Calu3 (cell line): ENCODE results near the gene LEF1. TPM values are rescaled to one million over a fixed set of nuclear protein-coding genes. Genes with fewer than 3 reads are reported as not detected.

Experiments
- BruUV-seq: library from RNA; stranded (reverse); fragments of 400-500 nt; replicated peaks from 2 replicates; lab custom pipeline; 2021; lab: Mats Ljungman, UMichigan
- CTCF ChIA-PET: fragments of 300-600 bp; sonication (Branson Sonifier 250); formaldehyde crosslinking; loops from one replicate; lab custom pipeline; 2022; ENCODE audit warnings: antibody characterized with exemption; lab: Charles Lee
- DNase-seq: peaks from one replicate; pipeline ENCODE4 v3.0.0; 2022
- H3K27ac Mint-ChIP-seq: one replicate; pipeline ENCODE4 v1.8.0; 2022; ENCODE audit warnings: mixed read lengths; ENCODE audit not compliant: unreplicated experiment
- H3K27me3 Mint-ChIP-seq: one replicate; pipeline ENCODE4 v1.8.0; 2022; ENCODE audit warnings: mixed read lengths; ENCODE audit not compliant: unreplicated experiment
- H3K36me3 Mint-ChIP-seq: one replicate; pipeline ENCODE4 v1.8.0; 2022; ENCODE audit warnings: mild to moderate bottlenecking, moderate library complexity, mixed read lengths; ENCODE audit not compliant: insufficient read depth, unreplicated experiment
- H3K4me1 Mint-ChIP-seq: one replicate; pipeline ENCODE4 v1.8.0; 2022; ENCODE audit warnings: mild to moderate bottlenecking, low read depth, mixed read lengths; ENCODE audit not compliant: unreplicated experiment
- H3K4me3 Mint-ChIP-seq: one replicate; pipeline ENCODE4 v1.8.0; 2022; ENCODE audit warnings: mild to moderate bottlenecking, low read depth, moderate library complexity, mixed read lengths; ENCODE audit not compliant: unreplicated experiment
- H3K9me3 Mint-ChIP-seq: one replicate; pipeline ENCODE4 v1.8.0; 2022; ENCODE audit warnings: low read depth, mixed read lengths; ENCODE audit not compliant: unreplicated experiment
- CTCF ChIP-seq: fragments of 200-600 bp; IDR thresholded peaks from one replicate; pipeline ENCODE4 v1.8.0; 2022; ENCODE audit warnings: antibody characterized with exemption; ENCODE audit not compliant: unreplicated experiment
- intact Hi-C: fragments of 100-400 bp; cut with micrococcal nuclease; formaldehyde crosslinking; loops from one replicate; pipeline ENCODE4 v1.10.0; 2022; ENCODE audit not compliant: unreplicated experiment
- total RNA-seq: library from RNA; stranded (reverse); gene quantifications from 2 replicates; pipeline ENCODE4 v1.2.3, GENCODE V29; 2022

The LEF1 gene
- total RNA-seq, 1 experiment from 2014 or later, result not detected

DNA sequence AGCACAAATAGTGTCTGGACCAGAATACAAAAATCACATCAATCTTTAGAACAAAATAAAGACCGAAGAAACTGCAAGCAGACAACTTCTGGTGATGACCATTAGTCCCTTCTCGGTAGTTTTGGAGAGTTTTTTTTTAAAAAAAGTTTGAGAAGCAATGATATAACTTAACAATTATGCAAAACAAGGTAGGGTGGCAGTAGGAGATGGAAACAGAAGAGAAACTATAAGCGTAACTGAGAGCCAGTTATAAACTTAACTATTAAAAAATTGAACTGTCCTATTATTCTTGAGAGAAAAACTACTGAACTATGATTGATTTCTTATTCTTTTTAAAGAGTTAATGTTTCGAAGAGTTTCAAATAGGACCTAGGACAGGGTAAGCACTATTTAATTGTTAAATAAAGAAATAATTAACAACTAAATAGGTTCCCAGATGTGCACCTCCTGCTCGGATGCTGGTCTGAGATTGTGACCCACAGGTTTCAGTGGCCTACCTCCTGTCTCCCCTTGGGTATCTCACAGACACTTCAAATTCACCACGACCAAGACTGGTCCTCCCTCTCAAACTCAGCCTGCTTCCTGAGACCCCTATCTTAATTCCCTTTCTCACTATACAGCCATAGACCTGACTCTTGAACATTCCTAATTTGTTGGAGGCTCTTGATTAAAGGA lies 81.3 kb downstream of the LEF1 start:
- CTCF ChIA-PET, result no interaction called here
- no peak for DNase-seq
- intact Hi-C loops, result no loop called here
- H3K36me3 Mint-ChIP-seq, result no peaks in the 10 kb centered on the region
- H3K27me3 Mint-ChIP-seq, result peaks cover 6% of the 10 kb centered on the region
- no peaks in the 10 kb centered on the region for H3K9me3 Mint-ChIP-seq
- no peak overlapping the region for H3K4me3 Mint-ChIP-seq
- H3K4me1 Mint-ChIP-seq, result no peaks in the 10 kb centered on the region
- H3K27ac Mint-ChIP-seq, result no peak overlapping the region
- BruUV-seq, result no TSS peak
- TF ChIP-seq CTCF, result no peak

- no peaks in the 10 kb centered on the region for H3K36me3 Mint-ChIP-seq
- DNase-seq, result no peak
- no peak overlapping the region for H3K27ac Mint-ChIP-seq
- intact Hi-C loops, result no loop called here
- no TSS peak for BruUV-seq
- peaks cover 36% of the 10 kb centered on the region for H3K27me3 Mint-ChIP-seq
- H3K4me1 Mint-ChIP-seq, result no peaks in the 10 kb centered on the region
- H3K4me3 Mint-ChIP-seq, result no peak overlapping the region
- no peak for TF ChIP-seq CTCF
- CTCF ChIA-PET, result no interaction called here
- H3K9me3 Mint-ChIP-seq, result no peaks in the 10 kb centered on the region
Observed at GRCh38 chr4:108081256-108081655, 87.5 kb downstream of the LEF1 start.

DNA sequence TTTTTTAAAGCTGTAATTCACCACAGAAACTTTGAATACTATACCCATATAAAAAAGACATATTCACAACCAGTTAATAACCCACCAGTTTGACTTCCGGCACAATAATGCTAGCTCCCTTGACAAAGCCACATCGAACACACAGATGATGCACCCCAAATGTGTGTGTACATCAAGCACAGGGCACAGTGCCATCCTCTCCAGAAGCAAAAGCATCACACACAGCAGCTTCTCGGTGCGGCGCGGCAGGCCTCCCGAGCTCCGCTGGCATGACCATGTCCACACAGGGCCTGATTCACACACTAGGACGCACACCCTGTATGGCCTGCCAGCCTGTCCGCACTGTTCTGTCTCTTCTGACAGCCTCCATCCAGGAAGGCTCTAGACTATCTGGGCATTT lies 88.0 kb downstream of the LEF1 start:
- Mint-ChIP-seq H3K9me3 (no peaks in the 10 kb centered on the region), H3K4me3 (no peak overlapping the region), H3K4me1 (no peaks in the 10 kb centered on the region), H3K27ac (no peak overlapping the region), H3K27me3 (peaks cover 36% of the 10 kb centered on the region), H3K36me3 (no peaks in the 10 kb centered on the region)
- TF ChIP-seq CTCF, result no peak
- intact Hi-C loops, result no loop called here
- CTCF ChIA-PET, result interaction anchor here (0.6 kb wide), 1 partner anchor 1394 kb away, joined by 5 read pairs; no protein-coding TSS in a partner anchor
- no peak for DNase-seq
- no TSS peak for BruUV-seq

GRCh38 chr4:108078024-108078733 lies 90.6 kb downstream of the LEF1 start:
- no peaks in the 10 kb centered on the region for H3K36me3 Mint-ChIP-seq
- no peaks in the 10 kb centered on the region for H3K4me1 Mint-ChIP-seq
- intact Hi-C loops, result no loop called here
- TF ChIP-seq CTCF, result no peak
- no TSS peak for BruUV-seq
- no peak for DNase-seq
- H3K9me3 Mint-ChIP-seq, result no peaks in the 10 kb centered on the region
- peaks cover 36% of the 10 kb centered on the region for H3K27me3 Mint-ChIP-seq
- CTCF ChIA-PET, result no interaction called here
- no peak overlapping the region for H3K27ac Mint-ChIP-seq
- no peak overlapping the region for H3K4me3 Mint-ChIP-seq
